ENCODE data around the gene ZNF277.
"Not testable (repeated sequence)": the region's sequence is repeated elsewhere in the genome, so short reads cannot be mapped to it uniquely, and the experiment has no call there.

Gene ZNF277

DNA sequence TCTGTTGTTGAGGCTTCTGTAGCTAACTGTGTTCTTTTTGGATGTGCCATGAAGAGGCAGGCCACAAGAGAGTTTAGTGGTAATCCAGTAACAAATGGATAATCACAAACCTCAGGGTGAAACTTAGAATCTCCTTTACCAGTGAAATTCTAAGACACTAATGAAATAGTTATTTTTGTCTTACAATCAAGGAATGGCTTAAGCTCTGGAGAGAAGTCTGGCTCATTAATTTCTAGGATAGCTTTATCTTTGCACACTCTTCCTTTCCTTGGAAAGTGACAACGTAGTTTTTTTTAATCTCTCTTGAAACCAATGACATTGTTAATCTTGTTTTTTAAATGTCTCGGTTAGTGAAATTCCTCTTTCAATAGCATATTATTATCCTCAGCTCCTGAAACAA is 150.1 kb downstream of the ZNF277 start:
- DNase-seq (ENCODE audit: low read depth) = no peak

DNA sequence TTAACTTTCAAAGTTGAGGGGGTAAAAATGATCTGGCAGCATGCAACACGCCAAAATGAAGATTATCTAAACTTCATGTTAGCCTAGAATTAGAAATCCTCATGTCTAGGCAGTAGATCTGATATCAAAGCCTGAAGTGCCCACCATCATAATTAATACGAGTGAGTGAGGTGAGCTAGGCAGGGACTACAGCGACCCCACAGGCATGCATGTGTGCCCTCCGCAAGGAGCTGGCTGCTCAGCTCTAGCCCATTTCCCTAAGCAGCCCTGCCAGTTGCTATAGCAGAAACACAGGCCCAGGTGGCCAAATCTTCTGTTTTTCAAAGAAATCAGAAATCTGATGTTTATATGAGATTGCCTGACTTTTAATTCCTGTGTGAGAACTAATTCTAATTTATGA is 150.6 kb downstream of the ZNF277 start:
- no peak for DNase-seq (ENCODE audit: low read depth)

- DNase-seq (ENCODE audit: low read depth) = no peak
Observed at GRCh38 chr7:112358513-112358912, 152.0 kb downstream of the ZNF277 start.

DNA sequence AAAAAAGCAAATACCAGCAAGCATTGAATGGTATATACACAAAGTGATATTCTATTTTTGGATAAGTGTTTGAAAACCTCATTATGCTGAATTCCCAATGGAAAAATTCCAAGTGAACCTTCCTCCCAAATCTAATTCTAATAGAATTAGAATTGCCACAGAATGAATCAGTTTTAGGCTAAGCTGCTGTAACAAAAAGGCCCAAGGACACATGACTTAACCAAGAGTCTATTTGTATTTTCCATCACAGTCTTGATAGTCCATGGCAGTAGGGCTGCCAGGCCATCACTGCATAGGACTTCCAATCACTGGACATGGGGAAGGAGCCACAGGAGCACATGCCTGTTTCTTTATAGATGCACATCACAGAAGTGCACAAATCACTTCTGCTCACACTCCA is 152.6 kb downstream of the ZNF277 start:
- DNase-seq (ENCODE audit: low read depth) = no peak

DNA sequence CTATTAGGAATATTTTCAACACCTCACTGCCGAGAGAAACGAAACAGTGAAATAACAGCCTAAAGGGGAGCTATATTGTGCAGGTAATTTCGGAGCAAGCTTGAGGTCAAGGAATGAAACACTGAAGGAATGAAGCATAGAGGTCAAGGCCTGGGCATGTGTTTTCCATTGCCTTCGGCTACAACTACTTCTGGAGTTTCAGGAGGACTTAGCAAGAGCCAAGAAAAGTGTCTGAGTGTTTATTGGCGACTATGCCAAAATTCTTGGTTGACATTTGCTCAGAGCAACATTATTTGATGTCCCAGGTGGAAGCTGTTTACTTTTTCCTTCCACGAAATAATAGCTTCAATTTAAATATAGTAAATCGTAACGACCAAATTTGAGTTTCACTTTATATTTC is 154.2 kb downstream of the ZNF277 start:
- DNase-seq (ENCODE audit: low read depth) = no peak

- no peak for DNase-seq (ENCODE audit: low read depth)
Observed at GRCh38 chr7:112361154-112361553, 154.7 kb downstream of the ZNF277 start.

DNA sequence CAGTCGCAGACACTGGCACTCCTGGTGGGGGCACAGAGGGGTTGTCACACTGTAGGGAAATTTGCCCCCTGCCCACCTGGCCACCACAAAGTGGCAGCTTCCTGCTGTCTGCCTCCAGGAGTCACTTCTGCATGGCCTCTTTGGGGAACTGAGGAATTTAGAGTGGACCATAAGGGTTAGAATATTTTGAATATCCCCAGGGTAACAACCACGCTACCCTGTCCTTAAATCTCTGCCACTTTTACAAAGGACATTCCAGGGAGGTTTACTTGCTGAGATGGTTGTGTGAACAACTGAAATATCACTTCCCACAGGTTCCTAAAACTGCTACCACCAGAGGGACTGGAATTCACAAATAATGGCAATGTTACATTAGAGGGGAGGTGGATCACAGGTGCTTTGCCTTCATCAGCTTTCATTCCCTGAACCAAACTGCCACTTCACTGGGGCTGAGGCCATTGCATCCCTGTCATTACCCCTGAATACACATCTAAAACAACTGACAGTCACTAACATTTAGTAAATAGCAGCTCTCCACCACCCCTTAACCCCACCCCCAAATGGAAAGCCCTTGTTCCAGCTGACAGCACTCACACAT is 155.7 kb downstream of the ZNF277 start:
- no peak for DNase-seq (ENCODE audit: low read depth)

DNA sequence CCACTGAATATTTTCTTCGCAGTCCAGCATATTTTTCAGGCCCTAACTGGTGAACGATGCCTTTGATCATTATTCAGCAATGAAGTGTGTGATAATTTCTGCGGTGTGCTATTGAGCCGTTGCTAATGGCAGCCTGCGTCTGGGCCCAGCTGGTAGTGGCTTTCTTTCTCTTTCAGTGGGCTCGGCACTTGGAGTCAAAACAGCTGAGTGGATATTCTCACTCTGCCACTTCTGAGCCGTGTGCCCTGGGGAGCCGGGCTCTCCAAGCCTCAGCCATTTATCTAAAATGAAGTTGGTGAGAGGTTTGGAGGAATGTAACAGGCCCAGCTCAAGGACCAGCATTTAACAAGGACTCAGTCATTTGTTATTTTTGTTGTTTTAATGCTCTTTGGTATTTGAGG is 156.2 kb downstream of the ZNF277 start:
- no peak for DNase-seq (ENCODE audit: low read depth)

DNA sequence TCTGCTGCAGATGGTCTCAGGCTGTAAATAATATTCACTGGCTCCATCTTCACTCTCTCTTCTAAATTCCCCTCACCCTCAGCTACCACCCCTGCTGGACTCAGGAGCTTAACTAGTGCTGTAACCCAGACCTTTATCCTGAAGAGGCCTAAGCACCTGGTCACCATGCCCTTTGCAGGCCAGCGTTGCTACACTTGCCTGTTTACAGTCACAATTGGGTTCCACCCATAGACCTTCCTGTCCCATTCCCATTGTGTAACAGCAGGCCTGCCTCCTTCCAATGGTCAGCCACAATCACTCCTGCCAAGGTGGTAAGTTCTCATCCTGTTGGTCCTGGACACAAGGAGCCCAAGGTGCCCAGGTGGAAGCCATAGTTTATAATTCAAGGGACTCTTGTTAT is 157.9 kb downstream of the ZNF277 start:
- no peak for DNase-seq (ENCODE audit: low read depth)

- DNase-seq (ENCODE audit: low read depth) = no peak
Observed at GRCh38 chr7:112365551-112365950, 159.1 kb downstream of the ZNF277 start.

DNA sequence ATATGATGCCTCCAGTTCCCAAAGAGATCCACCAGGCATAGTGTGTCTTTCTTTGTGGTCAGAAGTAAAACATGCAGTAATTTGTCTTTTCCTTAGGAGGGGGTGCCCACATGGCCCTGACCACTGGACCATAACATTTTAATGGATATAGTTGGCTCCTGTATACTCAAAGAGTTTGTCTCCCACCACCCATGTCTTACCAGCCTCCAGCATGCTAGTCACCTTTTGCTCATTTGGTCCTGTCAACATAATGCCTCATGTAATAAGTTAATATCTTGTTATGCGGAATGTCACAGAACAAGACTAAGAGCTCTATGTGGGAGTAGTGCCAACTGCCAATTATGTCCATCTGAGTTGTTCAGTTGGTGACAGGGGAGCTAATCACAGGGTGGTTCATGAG is 160.4 kb downstream of the ZNF277 start:
- no peak for DNase-seq (ENCODE audit: low read depth)

GRCh38 chr7:112370436-112370835 is 163.9 kb downstream of the ZNF277 start:
- no peak for DNase-seq (ENCODE audit: low read depth)

DNA sequence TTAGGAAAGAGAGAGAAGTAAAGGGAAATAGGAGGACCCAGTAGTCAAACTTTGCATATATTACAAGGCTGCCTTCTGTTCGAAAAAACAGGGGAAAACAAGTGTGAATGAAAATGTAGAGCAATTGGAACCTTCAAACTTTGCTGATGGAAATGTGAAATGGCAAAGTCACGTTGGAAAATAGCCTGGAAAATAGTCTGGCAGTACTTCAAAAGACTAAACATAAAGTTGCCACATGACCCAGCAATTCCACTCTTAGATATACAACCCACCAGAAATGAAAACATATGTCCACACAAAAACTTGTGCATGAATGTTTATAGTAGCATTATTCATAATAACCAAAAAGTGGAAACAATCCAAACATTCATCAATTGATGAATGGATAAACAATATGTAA is 165.2 kb downstream of the ZNF277 start:
- no peak for DNase-seq (ENCODE audit: low read depth)

DNA sequence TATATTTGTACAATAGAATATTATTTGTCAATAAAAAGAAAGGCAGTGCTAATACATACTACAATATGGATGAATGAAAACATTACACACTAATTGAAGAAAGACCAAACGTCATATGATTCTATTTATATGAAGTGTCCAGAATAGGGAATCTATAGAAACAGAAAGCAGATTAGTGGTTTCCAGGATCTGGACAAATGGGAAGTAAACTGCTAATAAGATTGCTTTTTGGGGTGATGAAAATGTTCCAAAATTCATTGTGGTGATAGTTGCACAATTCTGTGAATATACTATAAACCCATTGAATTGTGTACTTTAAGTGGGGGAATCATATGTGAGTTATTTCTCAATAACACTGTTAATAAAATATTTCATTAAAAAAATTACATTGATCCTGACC is 165.6 kb downstream of the ZNF277 start:
- no peak for DNase-seq (ENCODE audit: low read depth)

DNA sequence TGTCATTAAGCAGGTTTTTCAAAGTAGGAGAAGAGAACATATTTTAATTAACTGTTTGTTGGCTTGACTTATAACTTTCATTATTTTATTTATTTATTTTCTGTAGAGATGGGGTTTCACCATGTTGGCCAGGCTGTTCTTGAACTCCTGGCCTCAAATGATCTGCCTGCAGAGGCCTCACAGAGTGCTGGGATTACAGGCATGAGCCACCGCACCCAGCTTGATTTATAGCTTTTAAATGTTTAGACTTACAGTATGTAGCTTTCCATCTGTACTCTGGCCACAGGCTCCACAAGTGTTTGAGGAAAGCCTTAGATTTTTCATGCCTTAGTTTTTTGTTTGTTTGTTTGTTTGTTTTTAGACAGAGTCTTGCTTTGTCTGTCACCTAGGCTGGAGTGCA is 171.1 kb downstream of the ZNF277 start:
- DNase-seq (ENCODE audit: low read depth) = no peak

DNA sequence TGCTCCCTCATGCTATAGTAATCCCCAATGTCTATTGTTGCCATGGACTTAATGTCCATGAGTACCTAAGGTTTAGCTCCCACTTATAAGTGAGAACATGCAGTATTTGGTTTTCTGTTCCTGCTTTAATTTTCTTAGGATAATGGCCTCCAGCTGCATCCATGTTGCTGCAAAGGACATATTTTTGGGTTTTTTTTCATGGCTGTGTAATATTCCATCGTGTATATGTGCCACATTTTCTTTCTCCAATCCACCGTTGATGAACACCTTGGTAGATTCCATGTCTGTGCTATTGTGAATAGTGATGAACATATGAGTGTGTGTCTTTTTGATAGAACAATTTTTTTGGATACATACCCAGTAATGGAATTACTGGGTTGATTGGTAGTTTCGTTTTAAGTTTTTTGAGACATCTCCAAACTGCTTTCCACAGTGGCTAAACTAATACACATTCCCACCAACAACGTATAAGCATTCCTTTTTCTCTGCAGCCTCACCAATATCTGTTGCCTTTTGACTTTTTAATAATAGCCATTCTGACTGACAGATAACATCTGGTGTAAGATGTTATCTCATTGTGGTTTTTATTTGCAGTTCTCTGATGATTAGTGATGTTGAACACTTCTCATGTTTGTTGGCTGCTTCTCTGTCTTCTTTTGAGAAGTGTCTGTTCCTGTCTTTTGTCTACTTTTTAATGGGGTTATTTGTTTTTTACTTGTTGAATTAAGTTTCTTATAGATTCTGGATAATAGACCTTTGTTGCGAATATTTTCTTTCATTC is 175.0 kb downstream of the ZNF277 start:
- DNase-seq (ENCODE audit: low read depth) = no peak

- DNase-seq (ENCODE audit: low read depth) = no peak
Observed at GRCh38 chr7:112383671-112384417, 177.3 kb downstream of the ZNF277 start.

DNA sequence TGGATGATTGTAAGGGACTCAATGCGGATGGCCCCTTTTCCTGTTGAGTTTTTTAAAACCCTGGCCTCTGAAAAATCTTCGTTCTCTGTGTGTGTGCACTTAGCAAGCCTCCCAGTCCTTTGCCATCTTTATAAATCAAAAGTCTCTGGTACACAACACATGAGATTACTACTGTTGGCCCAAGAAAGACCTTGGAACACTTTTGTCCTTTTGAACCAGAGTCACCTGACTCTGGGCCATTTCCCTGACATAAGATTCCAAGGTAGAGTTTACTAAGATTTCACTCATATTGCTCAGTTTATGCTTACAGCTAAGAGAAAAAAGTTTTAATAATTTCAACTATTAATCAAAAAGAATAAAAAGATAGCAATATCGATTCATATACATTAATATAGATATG is 179.0 kb downstream of the ZNF277 start:
- DNase-seq (ENCODE audit: low read depth) = no peak

DNA sequence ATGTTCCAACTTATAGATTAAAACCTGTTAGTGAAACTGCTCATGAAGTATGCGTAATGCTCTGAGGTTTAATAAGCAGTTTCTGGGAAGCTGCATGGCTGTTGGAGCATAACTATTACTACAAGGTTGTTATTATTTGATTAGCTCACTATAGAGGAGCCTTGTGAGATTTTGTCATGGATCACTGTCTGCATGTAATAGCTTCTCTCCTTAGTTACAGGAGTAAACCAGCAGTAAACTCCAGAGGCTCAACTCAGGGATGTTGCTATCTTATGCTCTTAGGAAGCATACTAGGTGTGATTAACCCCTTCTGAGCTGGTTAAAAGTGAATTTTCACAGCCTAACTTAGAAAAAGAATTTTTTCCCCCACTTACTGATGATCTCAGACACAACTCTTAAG is 180.1 kb downstream of the ZNF277 start:
- no peak for DNase-seq (ENCODE audit: low read depth)

GRCh38 chr7:112390167-112390566 is 183.7 kb downstream of the ZNF277 start:
- no peak for DNase-seq (ENCODE audit: low read depth)

- DNase-seq (ENCODE audit: low read depth) = not testable (repeated sequence)
Observed at GRCh38 chr7:112391079-112391821, 184.8 kb downstream of the ZNF277 start.

GRCh38 chr7:112391841-112392286 is 185.4 kb downstream of the ZNF277 start:
- not testable (repeated sequence) for DNase-seq (ENCODE audit: low read depth)

Data from GM04504 (cell line).